Stimulated activated CD4-positive, alpha-beta T cell treated with anti-CD3 and anti-CD28 coated beads, Interleukin-4, amount 100 ng/mL, for 24 hours (primary cell): ENCODE measurements around the gene RNF169.
"Not testable (repeated sequence)": the region's sequence is repeated elsewhere in the genome, so short reads cannot be mapped to it uniquely, and the experiment has no call there.

ENCODE experiments used
- DNase-seq: peaks from one replicate; pipeline ENCODE4 v3.0.0-alpha.2; 2020

The RNF169 gene

DNA sequence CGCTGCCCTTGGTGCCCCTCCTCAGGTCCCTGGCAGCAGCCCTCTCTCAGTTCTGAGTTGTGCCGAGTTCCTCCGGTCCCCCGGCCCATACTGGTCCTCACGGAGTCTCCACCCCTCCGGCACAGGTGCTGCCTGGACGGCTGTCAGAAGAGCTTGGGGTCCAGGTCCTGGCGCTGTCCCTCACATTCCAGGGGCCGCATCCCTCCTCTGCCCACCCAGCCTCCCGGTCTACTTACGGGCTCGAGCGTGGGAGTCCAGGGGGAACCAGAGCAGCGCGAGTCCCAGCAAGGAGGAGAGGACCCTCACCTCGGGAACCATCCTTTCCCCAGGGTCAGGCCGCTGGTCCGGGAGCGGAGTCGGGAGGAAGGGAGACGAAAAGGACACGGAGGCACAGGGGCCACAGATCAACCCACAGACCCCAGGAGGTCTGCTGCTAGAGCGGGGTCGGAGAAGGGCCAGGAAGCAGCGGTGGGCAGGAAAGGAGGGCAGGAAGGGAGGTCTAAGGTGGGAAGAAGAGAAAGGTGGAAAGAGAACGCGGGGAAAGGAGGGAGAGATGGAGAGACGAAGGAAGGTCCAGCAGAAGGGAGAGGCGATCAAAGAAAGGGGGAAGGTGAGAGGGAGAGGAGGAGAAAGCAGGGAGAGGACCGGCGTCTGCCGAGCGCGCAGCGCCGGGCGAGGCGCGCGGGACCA is 17.9 kb upstream of the RNF169 start:
- no peak for DNase-seq

- no peak for DNase-seq
These were observed 17.2 kb upstream of the RNF169 start, which contains the start of gene CHRDL2 for GRCh38 chr11:74731301-74732094. Gene CHRDL2, minus strand, starts transcription at chr11:74731426. Its CDS starts 538 bp downstream, at chr11:74730888.

DNA sequence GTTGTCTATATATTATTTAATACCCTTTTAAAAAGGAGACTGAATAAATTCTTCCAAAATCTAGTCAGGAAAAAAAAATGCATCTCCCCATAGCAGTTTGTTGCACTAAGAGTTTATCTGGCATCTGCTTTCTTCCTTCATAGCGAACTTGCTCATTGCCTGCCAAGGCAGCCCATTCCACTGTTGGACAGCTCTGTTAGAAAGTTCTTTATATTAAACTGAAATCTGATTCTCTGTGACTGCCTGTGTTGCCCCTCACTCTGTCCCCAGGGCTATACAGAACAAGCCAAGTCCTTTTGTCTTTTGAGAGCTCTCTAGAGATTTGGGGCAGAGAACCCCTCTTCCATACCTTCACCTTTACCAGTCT is 14.1 kb upstream of the RNF169 start:
- DNase-seq = no peak

DNA sequence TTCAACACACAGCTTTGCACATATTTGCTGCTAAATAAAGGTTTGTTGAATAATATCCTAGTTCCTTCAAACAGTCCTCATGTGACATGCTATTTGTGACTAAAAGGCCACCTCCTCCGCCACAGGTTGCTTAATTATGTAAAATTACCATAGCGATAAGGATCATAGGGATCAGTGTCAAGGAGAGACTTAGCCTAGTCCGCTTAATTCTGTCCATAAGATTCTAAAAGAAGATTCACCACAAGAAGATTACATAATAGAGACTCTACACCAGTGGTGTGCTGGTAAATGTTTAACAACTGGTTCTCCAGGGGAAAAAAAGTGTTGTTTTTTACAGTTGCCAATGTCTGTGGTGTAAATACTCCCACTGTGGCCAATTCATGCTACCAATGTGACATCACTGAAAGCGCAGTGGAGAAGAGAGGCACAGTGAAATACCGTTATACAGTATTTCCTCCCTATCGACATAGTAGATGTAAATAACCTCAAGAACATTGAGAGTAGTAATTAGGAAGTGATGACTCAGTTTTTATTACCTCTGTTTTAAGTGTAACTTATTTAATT is 13.2 kb upstream of the RNF169 start:
- DNase-seq = no peak

GRCh38 chr11:74736031-74736430 is 12.6 kb upstream of the RNF169 start:
- DNase-seq = no peak

DNA sequence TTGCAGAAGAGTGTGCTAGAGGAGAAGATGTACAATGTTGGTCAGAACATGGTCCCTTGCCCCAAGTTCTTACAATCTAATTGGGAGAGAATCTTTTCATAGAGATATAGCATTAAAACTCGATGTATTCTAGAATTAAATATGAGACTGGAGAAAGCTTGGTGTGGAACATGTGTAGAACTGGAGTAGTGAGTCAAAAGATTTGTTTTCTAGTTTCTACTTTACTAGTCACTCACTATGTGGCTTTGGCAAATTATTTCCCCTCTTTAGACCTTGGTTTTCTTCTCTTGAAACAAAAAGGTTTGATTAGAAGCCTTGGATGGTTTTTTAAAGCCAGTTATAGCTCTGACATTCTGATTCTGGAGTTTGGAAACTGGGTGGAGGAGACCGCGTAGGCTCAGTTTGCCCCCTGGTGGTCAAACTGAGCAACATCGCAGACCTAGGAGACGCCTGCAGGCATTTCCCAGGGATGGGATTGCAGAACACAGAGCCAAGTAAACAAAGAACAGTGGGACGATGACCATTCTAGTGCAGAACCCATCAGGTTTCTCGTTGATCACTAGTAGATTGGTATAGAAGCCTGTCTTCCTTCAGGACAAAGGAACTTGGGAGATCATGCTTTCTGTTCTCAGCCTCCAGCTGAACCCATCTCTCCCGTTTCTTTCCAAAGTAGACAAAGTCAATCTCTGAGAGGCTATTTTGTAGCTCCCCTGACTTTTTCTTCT is 8.9 kb upstream of the RNF169 start:
- DNase-seq = peak; percentile 49

DNA sequence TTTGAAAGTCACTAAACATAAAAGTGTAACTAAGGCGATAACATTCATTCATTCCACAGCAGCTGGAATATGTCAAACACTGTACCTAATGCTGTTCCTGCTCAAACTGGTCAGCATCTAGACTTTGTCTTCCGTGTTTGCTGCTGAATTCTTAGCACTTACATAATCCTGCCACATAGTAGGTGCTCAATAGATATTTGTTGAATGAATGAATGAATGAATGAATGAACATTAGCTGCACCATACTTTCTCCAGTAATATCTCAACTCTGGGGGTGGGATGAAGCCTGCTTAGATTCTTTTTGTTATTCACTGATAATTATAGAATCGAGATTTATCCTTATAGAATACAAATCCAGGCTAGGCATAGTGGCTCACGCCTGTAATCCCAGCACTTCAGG is 6.6 kb upstream of the RNF169 start:
- no peak for DNase-seq

GRCh38 chr11:74743640-74744039 is 5.0 kb upstream of the RNF169 start:
- no peak for DNase-seq

- no peak for DNase-seq
These were observed 4.4 kb upstream of the RNF169 start for GRCh38 chr11:74744277-74744676.

GRCh38 chr11:74746868-74747267 is 1.8 kb upstream of the RNF169 start:
- no peak for DNase-seq

DNA sequence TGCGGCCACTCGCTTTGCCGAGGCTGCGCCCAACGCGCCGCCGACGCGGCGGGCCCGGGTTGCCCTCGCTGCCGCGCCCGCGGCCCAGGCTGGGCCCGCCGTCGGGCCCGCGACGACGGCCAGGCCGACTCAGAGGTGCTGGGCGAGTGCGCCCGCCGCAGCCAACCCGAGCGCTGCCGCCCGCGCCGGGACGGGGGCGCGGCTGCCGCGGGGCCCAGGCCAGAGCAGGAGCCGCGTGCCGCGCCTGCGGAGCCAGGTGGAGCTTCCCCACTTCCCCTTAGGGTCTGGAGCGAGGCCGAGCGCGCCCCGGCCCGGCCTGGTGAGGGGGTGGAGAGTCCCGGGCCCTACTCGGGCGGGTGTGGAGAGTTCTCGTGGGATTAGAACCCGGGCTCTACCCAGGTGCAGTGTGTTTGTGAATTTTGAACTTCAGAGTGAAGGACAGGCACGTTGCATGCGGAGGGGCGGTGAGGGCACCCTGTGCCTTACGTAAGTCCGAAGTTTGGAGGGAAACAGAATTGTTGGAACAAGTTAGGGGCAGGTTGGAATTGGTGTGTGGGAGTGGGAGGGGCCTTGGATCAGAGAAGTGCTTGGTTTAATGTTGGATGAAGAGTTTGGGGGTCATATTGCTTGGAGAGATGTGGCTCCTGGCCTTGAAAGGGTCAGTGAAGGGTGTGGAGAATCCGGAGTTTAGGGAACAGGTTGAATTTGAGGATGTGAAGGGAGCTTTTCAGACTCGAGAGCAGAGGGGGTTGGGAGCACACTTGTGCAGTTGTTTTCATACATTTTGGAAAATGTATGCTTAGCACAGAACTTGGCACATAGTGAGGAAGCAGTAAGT is 697 bp downstream of the RNF169 start:
- peak; percentile 43 for DNase-seq

DNA sequence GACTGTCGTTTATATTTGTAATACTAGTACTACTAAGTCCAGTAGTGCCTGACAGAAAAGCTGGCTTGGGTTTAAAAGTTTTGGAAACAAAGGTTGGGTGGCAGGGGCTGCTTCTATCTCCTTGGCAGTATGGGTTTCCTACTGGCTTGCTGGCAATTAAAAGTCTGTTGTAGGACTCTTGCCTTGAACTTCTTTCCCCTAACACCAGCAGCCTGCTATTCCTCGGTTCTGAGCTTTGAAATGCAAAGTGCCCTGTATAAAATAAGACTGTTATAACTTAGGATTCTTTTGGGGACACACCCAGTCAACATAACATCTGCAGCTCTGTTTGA is 1.3 kb downstream of the RNF169 start:
- DNase-seq = no peak

GRCh38 chr11:74750598-74750997 is 1.9 kb downstream of the RNF169 start:
- not testable (repeated sequence) for DNase-seq

- no peak for DNase-seq
These were observed 2.7 kb downstream of the RNF169 start for GRCh38 chr11:74751303-74751702.

DNA sequence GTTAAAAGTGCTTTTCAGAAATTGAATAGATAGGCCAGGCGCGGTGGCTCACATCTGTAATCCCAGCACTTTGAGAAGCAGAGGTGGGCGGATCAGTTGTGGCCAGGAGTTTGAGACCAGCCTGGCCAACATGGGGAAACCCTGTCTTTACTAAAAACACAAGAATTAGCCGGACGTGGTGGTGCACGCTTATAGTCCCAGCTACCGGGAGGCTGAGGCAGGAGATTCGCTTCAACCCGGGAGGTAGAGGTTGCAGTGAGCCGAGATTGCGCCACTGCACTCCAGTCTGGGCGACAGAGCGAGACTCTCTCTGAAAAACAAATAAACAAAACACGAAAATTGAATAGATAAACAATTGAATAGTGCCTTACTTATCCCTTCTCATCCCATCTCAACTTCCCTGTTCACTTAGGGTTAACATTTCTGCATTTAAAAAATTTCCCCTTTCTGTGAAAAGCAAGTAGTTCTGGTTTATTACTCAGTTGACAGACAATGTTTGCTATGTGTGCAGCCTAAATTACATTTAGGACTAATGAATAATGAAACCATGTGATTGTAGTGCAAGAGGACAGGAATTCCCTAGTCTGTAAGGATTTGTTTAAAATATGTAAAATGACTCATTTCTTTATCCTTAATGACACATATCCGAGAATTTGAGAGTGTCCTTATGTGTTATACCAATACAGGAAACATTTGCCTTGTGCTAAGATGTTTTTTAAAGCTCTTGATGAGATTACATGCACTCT is 6.0 kb downstream of the RNF169 start:
- no peak for DNase-seq

- no peak for DNase-seq
These were observed 6.8 kb downstream of the RNF169 start for GRCh38 chr11:74755395-74755995.

DNA sequence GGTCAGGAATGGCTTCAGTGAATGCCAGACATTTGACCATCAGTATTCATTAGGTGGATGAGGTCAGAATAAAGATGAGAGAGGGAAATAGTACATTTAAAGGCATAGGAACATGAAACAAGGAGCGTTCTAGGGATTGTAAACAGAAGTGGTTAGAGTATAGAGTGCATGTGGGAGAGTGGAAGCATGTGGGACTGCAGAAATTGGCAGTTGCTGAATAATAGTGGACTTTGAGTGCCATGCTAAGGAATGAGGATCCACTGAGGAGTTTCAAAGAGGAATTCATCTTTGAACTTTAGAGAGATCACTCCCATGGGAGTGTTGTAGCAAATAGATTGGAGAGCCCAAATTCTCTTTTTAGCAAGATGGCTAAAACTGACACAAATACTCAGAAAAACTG is 7.9 kb downstream of the RNF169 start:
- no peak for DNase-seq

DNA sequence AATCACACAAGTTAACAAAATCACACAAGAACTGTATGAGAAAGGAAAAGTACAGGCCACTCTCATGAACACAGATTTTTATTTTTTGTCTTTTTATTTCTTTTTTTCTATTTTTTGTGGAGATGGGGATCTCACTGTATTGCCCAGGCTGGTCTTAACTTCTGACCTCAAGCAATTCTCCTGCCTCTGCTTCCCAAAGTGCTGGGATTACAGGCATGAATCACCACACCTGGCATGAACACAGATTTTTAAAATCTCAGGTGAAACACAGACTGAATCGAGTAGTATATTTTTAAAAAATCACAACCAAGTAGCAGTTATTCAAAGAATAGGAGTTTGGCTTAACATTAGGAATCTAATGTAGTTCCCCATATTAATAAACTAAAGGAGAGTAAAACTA is 18.3 kb downstream of the RNF169 start:
- no peak for DNase-seq

DNA sequence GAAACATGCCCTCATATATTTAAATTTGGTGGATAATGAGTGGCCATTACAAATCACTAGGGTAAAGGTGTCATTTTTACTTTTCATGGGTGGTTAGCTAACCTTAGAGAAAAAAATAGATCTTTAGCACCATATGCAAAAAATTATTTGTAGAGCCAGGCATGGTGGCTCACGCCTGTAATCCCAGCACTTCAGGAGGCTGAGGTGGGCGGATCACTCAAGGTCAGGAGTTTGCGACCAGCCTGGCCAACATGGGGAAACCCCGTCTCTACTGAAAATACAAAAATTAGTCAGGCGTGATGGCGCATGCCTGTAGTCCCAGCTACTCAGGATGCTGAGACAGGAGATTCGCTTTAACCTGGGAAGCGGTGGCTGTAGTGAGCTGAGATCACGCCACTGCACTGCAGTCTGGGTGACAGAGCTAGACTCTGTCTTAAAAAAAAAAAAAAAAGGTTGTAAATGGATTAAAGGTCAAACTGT is 19.6 kb downstream of the RNF169 start:
- peak; percentile 49 for DNase-seq

- no peak for DNase-seq
These were observed 20.5 kb downstream of the RNF169 start for GRCh38 chr11:74769055-74769707.

GRCh38 chr11:74770456-74770855 is 21.8 kb downstream of the RNF169 start:
- no peak for DNase-seq
